ENCODE data around the gene DGCR8.
A peak's percentile ranks its signal among the peaks of the same experiment; 100 is the strongest.

The DGCR8 gene

DNA sequence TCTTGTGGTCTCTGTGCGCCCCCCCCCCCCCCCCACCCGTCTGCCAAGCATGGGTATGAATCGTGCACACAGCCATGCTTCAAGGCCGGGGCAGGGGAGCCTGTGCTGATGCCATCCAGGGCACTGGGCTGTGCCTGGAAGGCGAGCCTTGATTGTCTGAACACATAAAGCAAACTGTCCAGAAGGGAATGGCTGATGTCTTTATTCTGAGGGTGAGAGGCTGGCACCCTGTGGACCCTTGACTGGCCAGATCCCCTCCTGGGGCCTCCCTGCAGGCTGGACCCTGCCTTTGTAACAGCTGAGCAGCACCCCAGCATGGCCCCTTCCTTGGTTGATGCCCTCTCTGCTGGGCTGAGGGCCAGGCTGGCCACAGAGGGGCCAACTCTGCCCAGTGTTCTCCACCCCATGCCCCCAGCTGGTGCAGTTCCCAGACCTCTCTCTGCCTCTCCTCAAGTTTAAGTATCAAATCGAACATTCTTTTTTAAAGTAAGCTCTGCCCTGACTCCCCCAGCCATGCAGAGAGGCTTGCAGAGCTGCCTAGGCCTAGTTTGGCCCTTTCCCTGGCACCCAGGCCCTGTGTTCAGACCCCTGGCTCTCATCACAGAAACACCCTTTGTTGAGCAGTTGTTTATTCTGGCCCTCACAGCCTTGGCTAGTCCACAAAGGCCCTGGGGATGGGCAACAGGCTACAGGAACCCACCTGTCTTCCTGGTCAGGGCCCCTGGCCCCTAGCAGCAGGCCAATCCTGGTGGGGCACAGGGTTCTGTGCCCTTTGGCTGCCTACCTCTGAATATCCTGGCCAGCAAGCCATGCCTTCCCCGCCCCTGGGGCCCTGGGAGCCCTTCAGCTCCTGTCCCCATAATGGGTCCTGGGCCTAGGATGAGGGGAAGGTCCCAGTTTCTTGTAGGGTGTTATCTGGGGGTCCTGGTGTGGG, 31.9 kb downstream of the DGCR8 start:
- no peaks in the 10 kb centered on the region for H3K9me3 ChIP-seq (ENCODE audit: insufficient read depth, low read length, severe bottlenecking)
- peak; percentile 56 for ATAC-seq (ENCODE audit: insufficient read depth, low read depth)
- no peak overlapping the region for H3K4me2 ChIP-seq (ENCODE audit: insufficient read depth, low read length)
- no peak overlapping the region for H2AFZ ChIP-seq (ENCODE audit: low read depth, low read length)
- peaks cover 47% of the 10 kb centered on the region for H3K4me1 ChIP-seq (ENCODE audit: insufficient read depth, low read length)
- peak overlapping the region; percentile 66; the same call in 1 of the 2 replicates for H3K27ac ChIP-seq (ENCODE audit: low read length)
- peaks cover 83% of the 10 kb centered on the region for H4K20me1 ChIP-seq (ENCODE audit: insufficient read depth, low read length)
- H3K79me2 ChIP-seq (ENCODE audit: insufficient read depth, low read length), result peaks cover 49% of the 10 kb centered on the region
- no peak for DNase-seq
- H3K9ac ChIP-seq (ENCODE audit: low read depth, low read length), result peak overlapping the region; percentile 32; the same call in 1 of the 2 replicates
- no peak for TF ChIP-seq EZH2 (IDR thresholded peaks at IDR 0.05; ENCODE audit: borderline replicate concordance, low read depth, low read length, severe bottlenecking)
- TF ChIP-seq, protein P1, sequence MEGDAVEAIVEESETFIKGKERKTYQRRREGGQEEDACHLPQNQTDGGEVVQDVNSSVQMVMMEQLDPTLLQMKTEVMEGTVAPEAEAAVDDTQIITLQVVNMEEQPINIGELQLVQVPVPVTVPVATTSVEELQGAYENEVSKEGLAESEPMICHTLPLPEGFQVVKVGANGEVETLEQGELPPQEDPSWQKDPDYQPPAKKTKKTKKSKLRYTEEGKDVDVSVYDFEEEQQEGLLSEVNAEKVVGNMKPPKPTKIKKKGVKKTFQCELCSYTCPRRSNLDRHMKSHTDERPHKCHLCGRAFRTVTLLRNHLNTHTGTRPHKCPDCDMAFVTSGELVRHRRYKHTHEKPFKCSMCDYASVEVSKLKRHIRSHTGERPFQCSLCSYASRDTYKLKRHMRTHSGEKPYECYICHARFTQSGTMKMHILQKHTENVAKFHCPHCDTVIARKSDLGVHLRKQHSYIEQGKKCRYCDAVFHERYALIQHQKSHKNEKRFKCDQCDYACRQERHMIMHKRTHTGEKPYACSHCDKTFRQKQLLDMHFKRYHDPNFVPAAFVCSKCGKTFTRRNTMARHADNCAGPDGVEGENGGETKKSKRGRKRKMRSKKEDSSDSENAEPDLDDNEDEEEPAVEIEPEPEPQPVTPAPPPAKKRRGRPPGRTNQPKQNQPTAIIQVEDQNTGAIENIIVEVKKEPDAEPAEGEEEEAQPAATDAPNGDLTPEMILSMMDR (IDR thresholded peaks at IDR 0.05; ENCODE audit: borderline replicate concordance, extremely low read depth, low read length, poor library complexity, severe bottlenecking), result no peak
- peaks cover 94% of the 10 kb centered on the region for H3K36me3 ChIP-seq (ENCODE audit: insufficient read depth, low read length)
- H3K4me3 ChIP-seq (ENCODE audit: low read depth in 1 of 2, low read length in 2 of 2), result no peak overlapping the region
- H3K27me3 ChIP-seq (ENCODE audit: insufficient read depth, low read length, poor library complexity), result no peaks in the 10 kb centered on the region

DNA sequence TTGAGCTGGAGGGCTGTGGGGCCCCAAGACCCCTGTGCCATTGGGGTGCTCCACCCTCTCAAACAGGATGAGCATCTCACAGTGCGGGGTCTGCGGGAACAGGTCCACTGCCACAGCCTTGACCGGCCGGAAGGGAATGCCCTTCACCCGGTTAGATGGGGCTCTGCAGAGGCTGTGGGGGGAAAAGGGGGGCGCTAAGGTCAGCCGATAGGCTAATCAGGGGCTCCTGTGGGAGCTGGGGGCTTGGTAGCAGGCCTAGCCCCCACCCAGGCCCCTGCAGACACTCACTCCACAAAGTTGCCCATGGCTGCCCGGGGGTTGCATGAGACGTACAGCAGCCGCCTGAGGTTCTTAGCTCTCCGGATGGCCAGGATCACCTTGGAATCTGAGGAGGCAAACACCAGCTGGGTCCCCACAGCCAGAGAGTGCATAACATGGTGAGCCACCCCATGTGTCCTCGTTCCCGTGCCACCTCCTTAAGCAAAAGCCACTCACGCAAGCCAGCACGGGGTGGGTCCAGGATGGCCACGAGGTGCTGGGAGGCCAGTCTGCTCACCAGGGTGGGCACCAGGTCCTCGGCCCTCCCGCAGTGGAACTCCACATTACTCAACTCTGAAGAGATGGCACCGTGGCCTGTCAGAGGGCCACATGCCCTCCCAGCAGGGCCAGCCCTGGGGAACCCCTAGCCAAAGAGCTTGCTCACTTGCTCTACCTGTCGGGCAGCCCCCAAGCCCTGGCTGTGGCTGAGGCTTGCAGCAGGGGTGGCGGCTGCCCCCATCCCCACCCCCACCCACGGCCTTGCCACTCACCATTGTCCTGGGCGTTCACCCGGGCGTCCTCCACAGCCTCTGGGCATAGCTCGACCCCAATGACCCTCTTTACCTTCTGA, 32.8 kb downstream of the DGCR8 start:
- H3K4me1 ChIP-seq (ENCODE audit: insufficient read depth, low read length), result peaks cover 47% of the 10 kb centered on the region
- 0 out of 2 replicates have a peak overlapping the region, but pooled peaks have one; percentile 23 for H3K4me2 ChIP-seq (ENCODE audit: insufficient read depth, low read length)
- H3K79me2 ChIP-seq (ENCODE audit: insufficient read depth, low read length), result peaks cover 49% of the 10 kb centered on the region
- no peak overlapping the region for H2AFZ ChIP-seq (ENCODE audit: low read depth, low read length)
- H3K9ac ChIP-seq (ENCODE audit: low read depth, low read length), result peak overlapping the region; percentile 32; the same call in 1 of the 2 replicates
- no peaks in the 10 kb centered on the region for H3K9me3 ChIP-seq (ENCODE audit: insufficient read depth, low read length, severe bottlenecking)
- H4K20me1 ChIP-seq (ENCODE audit: insufficient read depth, low read length), result peaks cover 76% of the 10 kb centered on the region
- no peak for ATAC-seq (ENCODE audit: insufficient read depth, low read depth)
- H3K27me3 ChIP-seq (ENCODE audit: insufficient read depth, low read length, poor library complexity), result no peaks in the 10 kb centered on the region
- H3K4me3 ChIP-seq (ENCODE audit: low read depth in 1 of 2, low read length in 2 of 2), result no peak overlapping the region
- peaks cover 87% of the 10 kb centered on the region for H3K36me3 ChIP-seq (ENCODE audit: insufficient read depth, low read length)
- DNase-seq, result no peak
- TF ChIP-seq, protein P1 (IDR thresholded peaks at IDR 0.05; ENCODE audit: borderline replicate concordance, extremely low read depth, low read length, poor library complexity, severe bottlenecking), result no peak
- no peak for TF ChIP-seq EZH2 (IDR thresholded peaks at IDR 0.05; ENCODE audit: borderline replicate concordance, low read depth, low read length, severe bottlenecking)
- no peak overlapping the region for H3K27ac ChIP-seq (ENCODE audit: low read length)

DNA sequence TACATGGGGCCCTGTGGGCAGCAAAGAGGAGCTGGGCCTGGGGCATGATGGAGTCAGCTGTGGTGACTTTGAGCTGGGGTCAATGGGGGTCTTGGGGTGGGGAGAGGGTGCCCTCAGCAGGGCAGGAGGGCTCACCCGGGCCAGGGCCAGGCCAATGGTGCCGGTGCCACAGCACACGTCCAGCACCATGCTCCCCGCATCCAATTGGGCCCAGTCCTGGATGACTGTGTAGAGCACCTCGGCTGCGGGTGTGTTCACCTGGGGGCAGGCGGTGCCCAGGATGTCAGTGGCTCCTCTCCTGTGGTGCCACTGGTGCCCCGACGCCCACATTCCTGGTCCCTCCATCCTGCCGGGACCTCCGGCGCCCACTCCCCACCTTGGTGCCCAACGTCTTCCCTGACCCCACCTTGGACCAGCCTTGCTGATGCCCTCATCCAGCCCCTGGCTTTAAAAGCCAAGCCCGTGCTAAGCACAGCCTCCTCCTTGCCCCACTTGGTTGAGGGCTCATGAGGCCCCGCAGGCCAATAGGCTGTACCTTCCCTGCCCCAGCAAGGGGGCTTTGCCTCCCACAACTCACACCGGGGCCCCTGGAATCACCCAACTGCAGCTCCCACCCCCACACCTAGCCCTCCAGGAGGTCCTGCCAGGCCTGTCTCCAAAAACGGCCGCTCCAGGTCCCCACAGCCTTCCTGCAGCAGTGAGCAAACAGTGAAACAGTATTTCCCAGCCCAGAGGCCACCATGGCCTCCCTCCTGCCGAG, 33.7 kb downstream of the DGCR8 start:
- Histone ChIP-seq H3K9ac (ENCODE audit: low read depth, low read length) (no peak overlapping the region), H2AFZ (ENCODE audit: low read depth, low read length) (no peak overlapping the region), H3K79me2 (ENCODE audit: insufficient read depth, low read length) (peaks cover 58% of the 10 kb centered on the region), H3K4me3 (ENCODE audit: low read depth in 1 of 2, low read length in 2 of 2) (no peak overlapping the region), H4K20me1 (ENCODE audit: insufficient read depth, low read length) (peaks cover 74% of the 10 kb centered on the region), H3K4me2 (ENCODE audit: insufficient read depth, low read length) (peak overlapping the region; percentile 89; the same call in 1 of the 2 replicates), H3K9me3 (ENCODE audit: insufficient read depth, low read length, severe bottlenecking) (no peaks in the 10 kb centered on the region), H3K4me1 (ENCODE audit: insufficient read depth, low read length) (peaks cover 52% of the 10 kb centered on the region), H3K36me3 (ENCODE audit: insufficient read depth, low read length) (peaks cover 87% of the 10 kb centered on the region), H3K27ac (ENCODE audit: low read length) (no peak overlapping the region), H3K27me3 (ENCODE audit: insufficient read depth, low read length, poor library complexity) (no peaks in the 10 kb centered on the region)
- no peak for TF ChIP-seq EZH2 (IDR thresholded peaks at IDR 0.05; ENCODE audit: borderline replicate concordance, low read depth, low read length, severe bottlenecking)
- TF ChIP-seq, protein P1 (IDR thresholded peaks at IDR 0.05; ENCODE audit: borderline replicate concordance, extremely low read depth, low read length, poor library complexity, severe bottlenecking), result no peak
- no peak for DNase-seq
- no peak for ATAC-seq (ENCODE audit: insufficient read depth, low read depth)
